ENCODE results near the gene FOXD3.

FOXD3 gene

DNA sequence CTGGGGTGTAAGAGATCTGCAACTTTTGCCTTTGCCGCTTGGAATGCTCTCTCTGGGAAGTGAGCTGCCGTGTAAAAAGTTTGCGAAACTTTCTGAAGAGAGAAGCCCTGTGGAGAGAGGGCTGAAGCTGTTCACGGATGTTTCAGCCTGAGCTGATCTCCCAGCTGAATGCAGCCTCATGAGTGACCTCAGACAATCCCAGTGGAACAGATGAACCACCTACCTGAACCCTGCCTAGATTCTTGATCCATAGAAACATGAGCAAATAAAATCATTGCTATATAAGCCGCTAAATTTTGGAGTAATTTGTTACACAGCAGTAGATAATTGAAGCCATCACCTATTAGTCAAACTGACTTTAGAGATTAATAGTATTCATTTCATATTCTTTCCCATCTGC lies 40.6 kb downstream of the FOXD3 start:
- POLR2A ChIA-PET = no interaction called here
- no peak for TF ChIP-seq CTCF (IDR thresholded peaks at IDR 0.05; ENCODE audit: insufficient read depth, low read length, missing control alignments)

GRCh38 chr1:63366908-63367214 lies 44.5 kb downstream of the FOXD3 start:
- POLR2A ChIA-PET = no interaction called here
- CTCF ChIA-PET = no interaction called here
- no peak for TF ChIP-seq CTCF (IDR thresholded peaks at IDR 0.05; ENCODE audit: insufficient read depth, low read length, missing control alignments)
- peak overlapping the region; percentile 97 for H3K4me3 ChIP-seq (ENCODE audit: low read depth, low read length)
- DNase-seq (ENCODE audit: low read depth, low spot score) = no peak

More for the DNA sequence above, 40.6 kb downstream of the FOXD3 start:
- DNase-seq (ENCODE audit: low read depth, low spot score) = no peak
- CTCF ChIA-PET = no interaction called here
- no peak overlapping the region for H3K4me3 ChIP-seq (ENCODE audit: low read depth, low read length)

DNA sequence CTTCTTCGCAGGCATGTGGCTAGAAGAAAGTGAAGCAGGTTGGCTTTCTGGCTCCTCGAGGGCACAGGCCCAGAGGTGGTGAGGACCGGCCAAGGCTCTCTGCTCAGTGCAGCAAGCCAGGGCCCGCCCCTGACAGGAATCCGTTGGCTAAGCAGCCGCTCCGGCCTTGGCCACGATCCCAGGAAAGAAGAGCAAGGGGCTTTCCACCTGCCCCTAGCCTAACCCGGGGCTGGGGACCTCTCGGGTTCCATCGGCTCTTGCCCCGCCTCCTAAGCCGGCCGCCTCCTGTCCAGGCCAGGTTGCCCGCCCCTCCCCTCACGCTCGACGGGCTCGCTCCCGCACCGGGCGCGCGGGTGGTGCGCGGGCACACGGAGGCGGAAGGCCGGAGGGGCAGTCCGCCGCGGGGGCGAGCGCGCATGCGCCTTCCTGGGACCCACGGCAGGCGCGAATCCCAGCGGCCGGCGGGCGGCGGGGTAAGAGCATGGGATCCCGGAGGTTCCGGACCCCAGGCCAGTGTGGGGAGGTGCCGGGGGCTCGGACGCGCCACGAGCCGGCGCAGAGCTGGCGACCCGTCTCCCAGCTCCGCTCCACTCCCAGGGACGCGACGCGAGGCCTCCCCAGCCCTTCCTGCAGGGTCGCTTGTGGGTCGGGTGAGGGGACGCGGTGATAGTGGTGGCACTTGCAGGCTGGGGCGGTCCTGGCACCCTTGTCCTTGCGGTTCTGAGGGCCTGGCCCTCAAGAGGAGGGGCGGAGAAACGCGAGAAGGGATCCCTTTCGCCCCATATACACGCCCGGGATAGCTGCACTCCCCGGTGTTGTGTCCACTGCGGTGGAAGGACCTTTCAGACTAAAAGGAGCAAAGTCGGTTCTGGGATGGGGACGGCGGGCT lies 45.1 kb downstream of the FOXD3 start, which contains the start of gene ALG6:
Gene ALG6 (plus strand): TSS at position 413 of the 889 bp plus-strand sequence. CDS start 3,351 bp downstream, outside the sequence.
- H3K4me3 ChIP-seq (ENCODE audit: low read depth, low read length) = peak within 1 kb of the TSS; percentile 97
- POLR2A ChIA-PET = no interaction called here
- TF ChIP-seq CTCF (IDR thresholded peaks at IDR 0.05; ENCODE audit: insufficient read depth, low read length, missing control alignments) = peak; percentile 29
- CTCF ChIA-PET = no interaction called here
- peak; percentile 23 for DNase-seq (ENCODE audit: low read depth, low spot score)

- CTCF ChIA-PET = no interaction called here
These were observed 45.8 kb downstream of the FOXD3 start for GRCh38 chr1:63368131-63368530.

More at GRCh38 chr1:63368131-63368530, 45.8 kb downstream of the FOXD3 start:
- POLR2A ChIA-PET = no interaction called here
- TF ChIP-seq CTCF (IDR thresholded peaks at IDR 0.05; ENCODE audit: insufficient read depth, low read length, missing control alignments) = no peak
- peak overlapping the region; percentile 97 for H3K4me3 ChIP-seq (ENCODE audit: low read depth, low read length)
- no peak for DNase-seq (ENCODE audit: low read depth, low spot score)
